Endodermal cell (in vitro differentiated cells): ENCODE measurements around the gene MATR3. TPM values are rescaled to one million over a fixed set of nuclear protein-coding genes. Genes with fewer than 3 reads are reported as not detected.
A peak's percentile ranks its signal among the peaks of the same experiment; 100 is the strongest.

Experiments
- DNase-seq: peaks from one replicate; pipeline ENCODE4 v3.0.0-alpha.2; 2017
- H3K27ac ChIP-seq: 2 replicates; pipeline ENCODE4 v1.5.1; 2013; ENCODE audit warnings: mild to moderate bottlenecking, low read depth, low read length, moderate library complexity
- H3K27me3 ChIP-seq: 2 replicates; pipeline ENCODE4 v1.6.1; 2013; ENCODE audit warnings: mild to moderate bottlenecking, low read length, moderate library complexity; ENCODE audit not compliant: insufficient read depth, control insufficient read depth, poor library complexity, severe bottlenecking
- H3K36me3 ChIP-seq: 2 replicates; pipeline ENCODE4 v1.7.0; 2013; ENCODE audit warnings: mild to moderate bottlenecking, low read length, moderate library complexity; ENCODE audit not compliant: control insufficient read depth, insufficient read depth
- H3K4me1 ChIP-seq: one replicate; pipeline ENCODE4 v1.7.0; 2013; ENCODE audit warnings: low read length; ENCODE audit not compliant: control insufficient read depth, insufficient read depth
- H3K4me3 ChIP-seq: 2 replicates; pipeline ENCODE4 v1.5.1; 2013; ENCODE audit warnings: mild to moderate bottlenecking, low read length, moderate library complexity
- H3K9ac ChIP-seq: 2 replicates; pipeline ENCODE4 v1.6.1; 2013; ENCODE audit warnings: mild to moderate bottlenecking, low read length, moderate library complexity; ENCODE audit not compliant: poor library complexity, severe bottlenecking; ENCODE audit errors: extremely low read depth
- H3K9me3 ChIP-seq: 2 replicates; pipeline ENCODE4 v1.6.1; 2013; ENCODE audit warnings: mild to moderate bottlenecking, low read length, moderate library complexity; ENCODE audit not compliant: control insufficient read depth
- H3K27ac Mint-ChIP-seq: 2 replicates; pipeline ENCODE4 v1.8.0; 2020; ENCODE audit warnings: mixed read lengths
- H3K27me3 Mint-ChIP-seq: 2 replicates; pipeline ENCODE4 v1.8.0; 2021; ENCODE audit warnings: mild to moderate bottlenecking, mixed read lengths; ENCODE audit not compliant: insufficient read depth
- H3K36me3 Mint-ChIP-seq: 2 replicates; pipeline ENCODE4 v1.8.0; 2020; ENCODE audit warnings: low read depth, mixed read lengths
- H3K4me1 Mint-ChIP-seq: 2 replicates; pipeline ENCODE4 v1.8.0; 2020; ENCODE audit warnings: mixed read lengths
- H3K4me3 Mint-ChIP-seq: 2 replicates; pipeline ENCODE4 v1.8.0; 2020; ENCODE audit warnings: mild to moderate bottlenecking, moderate library complexity, mixed read lengths
- H3K9me3 Mint-ChIP-seq: 2 replicates; pipeline ENCODE4 v1.8.0; 2020; ENCODE audit warnings: mild to moderate bottlenecking, mixed read lengths
- WGBS, 2 experiments: methylation state at CpG; one replicate each; pipeline versions ENCODE4 v1.1.5 to v1.1.7; 2013; ENCODE audit warnings: missing lambda C conversion rate in 2 of 2, mixed read lengths in 1 of 2; ENCODE audit not compliant: insufficient coverage in 1 of 2, insufficient read length in 1 of 2; 5-methylcytosine and 5-hydroxymethylcytosine counted together
- total RNA-seq, 2 donors: library from RNA; stranded (reverse); fragmentation: NEBNext Ultra II Directional in 1 of 2; extraction: Animal tissue kit (Norgen Biotek cat#: 25700) in 1 of 2; gene quantifications; 2 replicates in 1 of 2; 3 replicates in 1 of 2; pipeline ENCODE4 v1.2.1, GENCODE V29; 2021
- TF ChIP-seq, protein P1 (sequence below): fragments of 200-600 bp; sonication (generic); conservative IDR thresholded peaks from 2 replicates; pipeline ENCODE4 v1.5.0; 2021; ENCODE audit warnings: antibody characterized with exemption, mild to moderate bottlenecking

The MATR3 gene
- total RNA-seq, 2 donors from 2014 or later = 250 to 279 TPM

DNA sequence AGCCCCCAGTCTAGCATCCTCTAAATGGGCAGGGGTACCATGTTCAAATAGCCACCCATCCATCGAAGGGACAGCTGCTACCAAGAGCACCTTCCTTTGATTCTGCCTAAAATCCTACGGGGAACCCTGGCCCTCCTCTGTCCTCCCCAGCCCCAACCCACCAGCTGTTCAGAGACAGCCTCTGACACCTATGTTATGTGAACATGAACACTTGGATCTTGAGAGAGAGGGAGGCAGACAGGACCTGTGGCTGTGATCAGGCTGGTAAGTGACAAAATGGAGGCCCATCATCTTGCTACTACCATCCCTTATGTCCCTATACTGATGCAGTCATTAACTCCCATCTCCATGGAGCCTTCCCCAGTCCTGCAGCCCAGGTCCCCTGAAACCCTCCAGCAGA is 81.4 kb downstream of the MATR3 start:
- TF ChIP-seq, protein P1, sequence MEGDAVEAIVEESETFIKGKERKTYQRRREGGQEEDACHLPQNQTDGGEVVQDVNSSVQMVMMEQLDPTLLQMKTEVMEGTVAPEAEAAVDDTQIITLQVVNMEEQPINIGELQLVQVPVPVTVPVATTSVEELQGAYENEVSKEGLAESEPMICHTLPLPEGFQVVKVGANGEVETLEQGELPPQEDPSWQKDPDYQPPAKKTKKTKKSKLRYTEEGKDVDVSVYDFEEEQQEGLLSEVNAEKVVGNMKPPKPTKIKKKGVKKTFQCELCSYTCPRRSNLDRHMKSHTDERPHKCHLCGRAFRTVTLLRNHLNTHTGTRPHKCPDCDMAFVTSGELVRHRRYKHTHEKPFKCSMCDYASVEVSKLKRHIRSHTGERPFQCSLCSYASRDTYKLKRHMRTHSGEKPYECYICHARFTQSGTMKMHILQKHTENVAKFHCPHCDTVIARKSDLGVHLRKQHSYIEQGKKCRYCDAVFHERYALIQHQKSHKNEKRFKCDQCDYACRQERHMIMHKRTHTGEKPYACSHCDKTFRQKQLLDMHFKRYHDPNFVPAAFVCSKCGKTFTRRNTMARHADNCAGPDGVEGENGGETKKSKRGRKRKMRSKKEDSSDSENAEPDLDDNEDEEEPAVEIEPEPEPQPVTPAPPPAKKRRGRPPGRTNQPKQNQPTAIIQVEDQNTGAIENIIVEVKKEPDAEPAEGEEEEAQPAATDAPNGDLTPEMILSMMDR = no peak
- Mint-ChIP-seq H3K27ac (no peak overlapping the region), H3K4me1 (no peaks in the 10 kb centered on the region), H3K36me3 (peaks cover 35% of the 10 kb centered on the region), H3K9me3 (peaks cover 2% of the 10 kb centered on the region), H3K4me3 (no peak overlapping the region), H3K27me3 (no peaks in the 10 kb centered on the region)
- Histone ChIP-seq H3K9me3 (no peaks in the 10 kb centered on the region), H3K27ac (no peak overlapping the region), H3K27me3 (no peaks in the 10 kb centered on the region), H3K36me3 (peaks cover 33% of the 10 kb centered on the region), H3K4me1 (no peaks in the 10 kb centered on the region), H3K9ac (no peak overlapping the region), H3K4me3 (no peak overlapping the region)
- DNase-seq = peak; percentile 51
- 94 to 100% methylated on average over 1 to 2 of the region's 2 CpGs for WGBS, 2 experiments

DNA sequence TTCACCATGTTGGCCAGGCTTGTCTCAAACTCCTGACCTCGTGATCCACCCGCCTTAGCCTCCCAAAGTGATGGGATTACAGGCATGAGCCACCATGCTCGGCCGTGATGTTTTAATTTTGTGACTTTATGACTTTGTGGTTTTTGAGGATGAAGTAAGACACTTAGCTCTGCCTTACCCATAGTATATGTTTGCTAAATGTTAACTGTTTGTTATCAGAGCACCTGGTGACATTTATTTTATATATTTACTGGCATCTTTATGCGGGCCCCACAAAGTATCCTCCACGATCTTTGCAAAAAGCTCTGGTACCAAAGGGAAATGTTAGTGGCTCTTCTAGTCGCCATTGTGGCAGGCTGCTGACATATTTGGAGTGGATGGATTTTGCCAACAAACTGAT is 82.8 kb downstream of the MATR3 start:
- TF ChIP-seq, protein P1 = no peak
- H3K9ac ChIP-seq = no peak overlapping the region
- DNase-seq = no peak
- peaks cover 30% of the 10 kb centered on the region for H3K36me3 Mint-ChIP-seq
- H3K27ac Mint-ChIP-seq = no peak overlapping the region
- H3K4me3 ChIP-seq = no peak overlapping the region
- no peak overlapping the region for H3K27ac ChIP-seq
- peaks cover 2% of the 10 kb centered on the region for H3K9me3 Mint-ChIP-seq
- no peaks in the 10 kb centered on the region for H3K4me1 ChIP-seq
- H3K36me3 ChIP-seq = peaks cover 25% of the 10 kb centered on the region
- no peaks in the 10 kb centered on the region for H3K27me3 Mint-ChIP-seq
- no peaks in the 10 kb centered on the region for H3K9me3 ChIP-seq
- no peaks in the 10 kb centered on the region for H3K27me3 ChIP-seq
- no peaks in the 10 kb centered on the region for H3K4me1 Mint-ChIP-seq
- no peak overlapping the region for H3K4me3 Mint-ChIP-seq
- WGBS, 2 experiments = 95 to 97% methylated on average over 5 to 7 of the region's 7 CpGs

DNA sequence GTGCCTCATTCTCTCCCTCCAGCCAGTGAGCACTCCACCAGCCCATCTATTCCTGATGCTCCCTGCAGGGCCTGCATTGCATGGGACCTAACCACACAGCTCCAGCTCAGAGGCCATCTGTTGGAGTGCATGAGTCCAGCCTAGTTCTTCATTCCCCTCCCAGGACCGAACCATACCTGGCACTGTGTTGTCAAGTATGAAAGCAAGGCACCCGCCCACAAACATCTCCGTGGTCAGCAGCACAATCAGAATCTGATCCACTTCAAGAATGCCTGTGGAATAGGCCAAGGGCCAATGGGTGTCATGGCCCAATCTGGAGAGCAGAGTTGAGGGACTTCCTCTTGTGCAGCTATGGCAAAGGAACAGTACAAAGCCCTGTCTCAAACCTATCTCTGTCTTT is 83.7 kb downstream of the MATR3 start:
- H3K4me1 Mint-ChIP-seq = peaks cover 3% of the 10 kb centered on the region
- Histone ChIP-seq H3K27me3 (no peaks in the 10 kb centered on the region), H3K4me3 (no peak overlapping the region), H3K27ac (no peak overlapping the region), H3K9ac (no peak overlapping the region), H3K36me3 (peaks cover 16% of the 10 kb centered on the region), H3K4me1 (peaks cover under 1% of the 10 kb centered on the region), H3K9me3 (no peaks in the 10 kb centered on the region)
- TF ChIP-seq, protein P1 = no peak
- WGBS, 2 experiments = 96 to 100% methylated on average over 3 of the region's 3 CpGs
- DNase-seq = peak; percentile 44
- H3K27me3 Mint-ChIP-seq = no peaks in the 10 kb centered on the region
- H3K27ac Mint-ChIP-seq = no peak overlapping the region
- no peak overlapping the region for H3K4me3 Mint-ChIP-seq
- H3K9me3 Mint-ChIP-seq = peaks cover 2% of the 10 kb centered on the region
- peaks cover 21% of the 10 kb centered on the region for H3K36me3 Mint-ChIP-seq
